Subcutaneous abdominal adipose tissue (tissue), 5 donors: ENCODE data around the gene STK38L.

ENCODE experiments used
- H3K27ac ChIP-seq: one replicate; pipeline ENCODE4 v1.7.0; 2013; ENCODE audit warnings: low read depth, mild to moderate bottlenecking, inconsistent platforms, low read length, moderate library complexity
- H3K27me3 ChIP-seq, 5 donors: one replicate each; pipeline ENCODE4 v1.7.0; 2013; ENCODE audit warnings: low read length in 5 of 5, inconsistent platforms in 1 of 5; ENCODE audit not compliant: control insufficient read depth in 5 of 5, insufficient read depth in 4 of 5
- H3K36me3 ChIP-seq, 5 donors: one replicate each; pipeline ENCODE4 v1.7.0; 2013; ENCODE audit warnings: low read length in 5 of 5; ENCODE audit not compliant: control insufficient read depth in 5 of 5, insufficient read depth in 5 of 5
- H3K4me1 ChIP-seq, 5 donors: one replicate each; pipeline ENCODE4 v1.7.0; 2013; ENCODE audit warnings: low read length in 5 of 5, mild to moderate bottlenecking in 3 of 5, moderate library complexity in 1 of 5; ENCODE audit not compliant: control insufficient read depth in 5 of 5, insufficient read depth in 5 of 5
- H3K4me3 ChIP-seq, 5 donors: one replicate each; pipeline ENCODE4 v1.7.0; 2013; ENCODE audit warnings: low read length in 5 of 5, low read depth in 1 of 5
- H3K9ac ChIP-seq, 5 donors: one replicate each; pipeline ENCODE4 v1.7.0; 2013; ENCODE audit warnings: low read length in 5 of 5, mild to moderate bottlenecking in 4 of 5, moderate library complexity in 3 of 5
- H3K9me3 ChIP-seq, 5 donors: one replicate each; pipeline ENCODE4 v1.7.0; 2013; ENCODE audit warnings: low read length in 5 of 5; ENCODE audit not compliant: control insufficient read depth in 5 of 5
- donor health status: healthy.
- donor health status: healthy.
- donor health status: healthy.
- donor health status: healthy.
- donor health status: healthy.

The STK38L gene

DNA sequence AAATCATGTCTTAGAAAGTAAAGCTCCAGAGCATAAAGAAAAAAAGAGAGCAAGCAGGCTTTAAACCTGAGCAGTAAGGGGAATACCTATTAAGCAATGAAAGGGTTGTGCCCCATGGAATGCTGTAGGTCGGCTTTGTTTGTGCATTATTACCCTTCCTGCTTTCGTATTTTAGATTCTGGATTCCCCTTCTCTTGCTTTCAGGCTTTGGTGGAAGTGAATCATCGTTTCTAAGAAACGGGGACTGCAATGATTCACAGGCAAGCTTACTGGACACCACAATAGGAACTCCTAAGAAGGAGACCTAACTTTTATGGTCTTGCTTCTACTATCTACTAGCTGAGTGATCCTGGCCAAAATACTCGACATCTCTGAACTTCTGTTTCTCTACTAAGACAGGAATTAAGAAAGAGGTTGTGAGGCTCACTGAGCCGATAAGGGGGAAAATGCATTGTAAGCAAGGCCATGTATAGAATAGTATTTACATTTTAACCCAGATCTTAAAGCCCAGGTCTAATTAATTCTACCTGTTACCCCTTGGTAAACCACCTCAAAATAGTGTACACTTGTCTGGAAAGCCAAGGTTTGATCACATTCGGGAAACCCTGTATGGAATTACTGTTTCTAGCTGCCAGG, 87.3 kb downstream of the STK38L start:
- no peak overlapping the region for H3K4me3 ChIP-seq
- no peaks in the 10 kb centered on the region for H3K27me3 ChIP-seq
- peaks cover 0 to 29% (median 23%) of the 10 kb centered on the region in 5 donors for H3K4me1 ChIP-seq
- no peaks in the 10 kb centered on the region for H3K9me3 ChIP-seq
- H3K36me3 ChIP-seq: peaks cover 6 to 14% (median 9%) of the 10 kb centered on the region in 5 donors
- peak overlapping the region in 1 of 5 donors; percentile 13 for H3K9ac ChIP-seq
- peak overlapping the region; percentile 35 for H3K27ac ChIP-seq

GRCh38 chr12:27331927-27332324, 87.8 kb downstream of the STK38L start:
- H3K9me3 ChIP-seq: no peaks in the 10 kb centered on the region
- peaks cover 0 to 29% (median 23%) of the 10 kb centered on the region in 5 donors for H3K4me1 ChIP-seq
- H3K9ac ChIP-seq: peak overlapping the region in 2 of 5 donors; percentile 32 to 59
- H3K4me3 ChIP-seq: peak overlapping the region in 4 of 5 donors; percentile 70 to 87 (median 74)
- H3K27ac ChIP-seq: peak overlapping the region; percentile 35
- H3K27me3 ChIP-seq: no peaks in the 10 kb centered on the region
- peaks cover 1 to 9% (median 6%) of the 10 kb centered on the region in 5 donors for H3K36me3 ChIP-seq

- H3K27me3 ChIP-seq: no peaks in the 10 kb centered on the region
- no peak overlapping the region for H3K27ac ChIP-seq
Measured at GRCh38 chr12:27332407-27332713, 88.3 kb downstream of the STK38L start.

GRCh38 chr12:27332714-27333402, 88.8 kb downstream of the STK38L start, which contains the start of gene BMAL2:
BMAL2 (plus strand) TSS chr12:27332836; CDS start chr12:27333073, 237 bp downstream.
- H3K9ac ChIP-seq: peak within 1 kb of the TSS; percentile 11 to 66 (median 55)
- H3K4me1 ChIP-seq: peaks cover 0 to 29% (median 23%) of the 10 kb centered on the region in 5 donors
- H3K36me3 ChIP-seq: peaks cover 0 to 3% (median 0%) of the 10 kb centered on the region in 5 donors
- H3K9me3 ChIP-seq: no peaks in the 10 kb centered on the region
- peak within 1 kb of the TSS; percentile 35 for H3K27ac ChIP-seq
- no peaks in the 10 kb centered on the region for H3K27me3 ChIP-seq
- H3K4me3 ChIP-seq: peak within 1 kb of the TSS; percentile 70 to 87 (median 75)

More at GRCh38 chr12:27332407-27332713, 88.3 kb downstream of the STK38L start:
- Histone ChIP-seq H3K4me3 (peak overlapping the region; percentile 51 to 87 (median 74)), H3K4me1 (peaks cover 0 to 29% (median 23%) of the 10 kb centered on the region in 5 donors), H3K36me3 (peaks cover 0 to 8% (median 4%) of the 10 kb centered on the region in 5 donors), H3K9ac (peak overlapping the region in 3 of 5 donors; percentile 32 to 66 (median 59)), H3K9me3 (no peaks in the 10 kb centered on the region)

- Histone ChIP-seq H3K4me3 (peak overlapping the region; percentile 45 to 77 (median 72)), H3K9me3 (no peaks in the 10 kb centered on the region), H3K4me1 (peaks cover 0 to 29% (median 23%) of the 10 kb centered on the region in 5 donors), H3K36me3 (no peaks in the 10 kb centered on the region), H3K27ac (no peak overlapping the region), H3K9ac (peak overlapping the region; percentile 11 to 66 (median 55)), H3K27me3 (no peaks in the 10 kb centered on the region)
Measured at GRCh38 chr12:27333403-27334009, 89.4 kb downstream of the STK38L start.

DNA sequence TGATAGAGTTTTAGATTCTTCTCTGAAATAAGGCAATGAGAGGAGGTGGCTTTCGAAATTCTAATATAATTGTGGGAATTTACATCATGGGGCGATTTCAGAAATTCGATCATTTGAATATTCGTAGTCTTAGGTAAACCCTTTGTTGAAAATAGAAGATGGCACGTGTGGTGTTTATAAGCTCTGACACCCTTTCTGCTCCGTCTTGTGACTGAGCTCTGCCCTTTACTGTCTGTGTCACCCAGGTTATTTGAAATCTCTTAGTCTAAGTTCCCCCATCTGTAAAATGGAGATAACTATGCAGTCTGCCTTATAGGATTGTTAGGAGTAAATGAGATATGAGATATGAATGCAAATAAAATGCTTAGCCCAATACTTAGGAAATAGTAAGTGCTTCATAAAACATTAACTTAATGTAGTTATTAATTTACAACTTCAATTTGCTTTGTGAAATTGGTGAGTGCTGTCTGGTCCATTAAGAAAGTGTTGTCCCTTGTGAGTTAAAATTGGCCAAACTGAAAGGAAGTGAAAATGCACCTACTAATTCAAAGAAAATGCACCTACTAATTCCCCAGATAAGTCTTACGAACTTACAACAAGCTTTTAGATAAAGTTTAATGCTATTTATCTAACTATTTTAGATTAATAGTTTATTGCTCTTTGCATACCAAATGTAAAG, 90.1 kb downstream of the STK38L start:
- H3K4me3 ChIP-seq: peak overlapping the region; percentile 45 to 77 (median 72)
- H3K9ac ChIP-seq: peak overlapping the region in 4 of 5 donors; percentile 11 to 59 (median 49)
- H3K36me3 ChIP-seq: no peaks in the 10 kb centered on the region
- no peaks in the 10 kb centered on the region for H3K9me3 ChIP-seq
- no peaks in the 10 kb centered on the region for H3K27me3 ChIP-seq
- peaks cover 0 to 29% (median 23%) of the 10 kb centered on the region in 5 donors for H3K4me1 ChIP-seq
- H3K27ac ChIP-seq: no peak overlapping the region

- Histone ChIP-seq H3K9me3 (no peaks in the 10 kb centered on the region), H3K27me3 (no peaks in the 10 kb centered on the region), H3K4me3 (no peak overlapping the region), H3K9ac (no peak overlapping the region), H3K36me3 (no peaks in the 10 kb centered on the region), H3K27ac (no peak overlapping the region), H3K4me1 (peaks cover 0 to 29% (median 23%) of the 10 kb centered on the region in 5 donors)
Measured at GRCh38 chr12:27334721-27335082, 90.6 kb downstream of the STK38L start.

DNA sequence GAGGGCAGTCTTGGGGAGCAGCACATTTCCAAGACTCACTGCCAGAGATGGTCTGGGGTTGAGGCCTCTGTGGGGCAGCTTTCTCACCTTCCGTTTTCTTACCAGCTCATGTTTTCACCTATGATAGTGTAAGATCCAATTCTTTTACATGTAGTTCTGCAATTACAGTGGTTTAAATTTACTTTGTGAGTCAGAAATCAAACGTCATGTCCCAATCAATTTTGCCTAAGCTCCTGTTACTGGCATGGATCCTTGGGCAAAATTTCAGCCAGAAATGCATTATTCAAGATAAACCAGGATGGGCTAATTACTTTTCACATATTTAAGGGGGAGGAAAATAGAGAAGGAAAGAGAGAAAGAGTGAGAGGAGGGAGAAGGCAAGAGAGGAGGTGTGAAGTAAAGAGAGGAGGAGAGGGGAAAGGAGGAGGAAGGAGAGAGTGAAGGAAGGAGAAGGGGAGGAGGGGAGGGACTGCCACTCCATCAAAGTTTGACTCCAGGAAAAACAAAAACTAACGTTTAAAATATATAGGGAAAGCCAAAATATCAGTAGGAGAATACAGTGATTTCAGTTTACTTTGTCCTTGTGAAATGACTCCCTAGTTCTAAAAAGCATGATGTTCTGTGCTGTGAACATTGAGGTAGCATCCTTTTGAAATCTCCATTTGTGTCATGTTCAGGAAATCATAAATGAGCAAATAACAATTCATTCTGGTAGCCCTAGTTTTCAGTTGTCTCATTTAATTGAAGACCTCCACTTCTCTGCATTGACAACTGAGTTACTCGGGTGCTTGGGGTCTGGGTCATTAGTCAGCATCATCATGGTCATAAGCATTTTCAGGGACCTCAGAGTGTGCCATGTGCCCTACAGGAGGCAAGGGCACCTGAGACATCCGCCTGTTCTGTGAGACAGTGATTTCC, 91.5 kb downstream of the STK38L start:
- H3K4me1 ChIP-seq: peaks cover 0 to 28% (median 23%) of the 10 kb centered on the region in 5 donors
- H3K9ac ChIP-seq: no peak overlapping the region
- H3K27ac ChIP-seq: no peak overlapping the region
- H3K36me3 ChIP-seq: no peaks in the 10 kb centered on the region
- H3K9me3 ChIP-seq: no peaks in the 10 kb centered on the region
- H3K27me3 ChIP-seq: no peaks in the 10 kb centered on the region
- no peak overlapping the region for H3K4me3 ChIP-seq

DNA sequence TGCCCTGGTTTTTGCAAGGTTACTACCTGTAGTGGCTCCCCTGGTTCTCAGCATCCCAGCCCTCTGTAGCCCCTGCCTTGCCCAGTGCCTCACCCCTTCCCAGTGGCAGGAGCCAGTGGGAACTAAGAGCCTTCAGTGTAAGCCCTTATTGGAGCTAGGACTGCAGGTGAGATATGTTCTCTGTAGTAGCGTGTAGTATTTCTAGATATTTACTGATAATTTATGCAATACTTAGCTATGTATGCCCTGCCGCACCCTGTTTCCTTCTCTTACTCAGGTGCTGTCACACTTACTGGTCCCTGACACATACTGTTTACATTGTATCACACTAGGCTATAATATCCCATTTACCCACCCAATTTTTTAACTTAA, 92.2 kb downstream of the STK38L start:
- Histone ChIP-seq H3K4me3 (no peak overlapping the region), H3K27me3 (no peaks in the 10 kb centered on the region), H3K36me3 (no peaks in the 10 kb centered on the region), H3K9me3 (no peaks in the 10 kb centered on the region), H3K9ac (no peak overlapping the region), H3K27ac (no peak overlapping the region), H3K4me1 (peaks cover 0 to 23% (median 20%) of the 10 kb centered on the region in 5 donors)
